ENCODE data around the gene DAAM2.
A peak's percentile ranks its signal among the peaks of the same experiment; 100 is the strongest.

Gene DAAM2

DNA sequence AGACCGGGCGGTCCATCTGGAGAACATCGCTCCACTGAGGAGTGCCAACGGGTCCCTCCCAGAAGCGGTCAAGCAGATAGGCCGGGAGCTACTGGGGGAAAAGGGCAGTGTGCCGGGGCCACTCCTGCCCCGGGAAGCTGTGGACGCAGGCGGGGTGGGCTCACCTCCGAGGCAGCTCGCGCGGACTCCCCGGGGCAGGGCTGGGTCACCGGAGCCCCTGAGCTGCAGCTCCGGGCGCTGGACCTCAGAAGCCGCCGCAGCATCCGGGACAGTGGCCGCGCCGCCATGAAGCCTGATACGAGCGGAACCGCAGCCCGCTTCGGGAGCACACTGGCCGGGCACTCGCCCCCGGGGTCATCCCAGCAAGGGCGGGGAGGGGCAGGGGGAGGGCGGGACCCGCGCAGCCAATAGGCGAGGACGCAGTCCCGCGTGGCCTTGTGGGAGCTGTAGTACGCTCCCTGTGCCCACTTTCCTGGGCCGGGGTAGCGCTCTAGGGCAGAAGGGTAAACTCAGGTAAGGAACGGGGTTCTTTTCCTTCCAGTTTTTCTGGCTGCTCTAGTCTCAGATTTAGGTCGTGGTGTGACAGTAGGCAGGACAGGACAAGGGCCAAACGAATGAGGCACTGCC lies 142.1 kb downstream of the DAAM2 start, which contains the start of gene MOCS1:
MOCS1 (minus strand) TSS at position 332 of the 627 bp plus-strand sequence; CDS start at position 287, 45 bp downstream.
- TF ChIP-seq ZFX (IDR thresholded peaks at IDR 0.05) = no peak
- TF ChIP-seq, protein P1, sequence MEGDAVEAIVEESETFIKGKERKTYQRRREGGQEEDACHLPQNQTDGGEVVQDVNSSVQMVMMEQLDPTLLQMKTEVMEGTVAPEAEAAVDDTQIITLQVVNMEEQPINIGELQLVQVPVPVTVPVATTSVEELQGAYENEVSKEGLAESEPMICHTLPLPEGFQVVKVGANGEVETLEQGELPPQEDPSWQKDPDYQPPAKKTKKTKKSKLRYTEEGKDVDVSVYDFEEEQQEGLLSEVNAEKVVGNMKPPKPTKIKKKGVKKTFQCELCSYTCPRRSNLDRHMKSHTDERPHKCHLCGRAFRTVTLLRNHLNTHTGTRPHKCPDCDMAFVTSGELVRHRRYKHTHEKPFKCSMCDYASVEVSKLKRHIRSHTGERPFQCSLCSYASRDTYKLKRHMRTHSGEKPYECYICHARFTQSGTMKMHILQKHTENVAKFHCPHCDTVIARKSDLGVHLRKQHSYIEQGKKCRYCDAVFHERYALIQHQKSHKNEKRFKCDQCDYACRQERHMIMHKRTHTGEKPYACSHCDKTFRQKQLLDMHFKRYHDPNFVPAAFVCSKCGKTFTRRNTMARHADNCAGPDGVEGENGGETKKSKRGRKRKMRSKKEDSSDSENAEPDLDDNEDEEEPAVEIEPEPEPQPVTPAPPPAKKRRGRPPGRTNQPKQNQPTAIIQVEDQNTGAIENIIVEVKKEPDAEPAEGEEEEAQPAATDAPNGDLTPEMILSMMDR (conservative IDR thresholded peaks at IDR 0.05) = no peak
- H3K27ac ChIP-seq = peak within 1 kb of the TSS; percentile 67

DNA sequence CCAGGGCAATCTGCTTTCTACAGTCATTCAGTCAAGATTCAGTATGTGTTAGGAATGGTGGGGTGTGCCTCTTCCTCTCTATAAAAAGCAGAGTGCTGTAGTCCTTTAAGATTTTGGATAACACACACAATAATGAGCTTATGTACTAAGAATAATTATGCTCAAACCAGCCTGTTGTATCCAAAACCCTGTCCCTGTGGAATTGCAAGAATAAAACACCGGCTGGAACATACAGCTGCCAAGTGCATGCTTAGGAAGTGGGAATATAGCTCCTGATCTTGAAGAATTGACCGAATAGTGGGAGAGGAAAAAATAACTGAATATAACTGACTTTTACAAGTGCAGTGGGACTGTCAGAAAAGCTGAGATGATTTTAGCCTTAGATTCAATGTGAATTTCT lies 143.1 kb downstream of the DAAM2 start:
- no peak overlapping the region for H3K27ac ChIP-seq
- TF ChIP-seq, protein P1 (conservative IDR thresholded peaks at IDR 0.05) = no peak
- TF ChIP-seq ZFX (IDR thresholded peaks at IDR 0.05) = no peak

DNA sequence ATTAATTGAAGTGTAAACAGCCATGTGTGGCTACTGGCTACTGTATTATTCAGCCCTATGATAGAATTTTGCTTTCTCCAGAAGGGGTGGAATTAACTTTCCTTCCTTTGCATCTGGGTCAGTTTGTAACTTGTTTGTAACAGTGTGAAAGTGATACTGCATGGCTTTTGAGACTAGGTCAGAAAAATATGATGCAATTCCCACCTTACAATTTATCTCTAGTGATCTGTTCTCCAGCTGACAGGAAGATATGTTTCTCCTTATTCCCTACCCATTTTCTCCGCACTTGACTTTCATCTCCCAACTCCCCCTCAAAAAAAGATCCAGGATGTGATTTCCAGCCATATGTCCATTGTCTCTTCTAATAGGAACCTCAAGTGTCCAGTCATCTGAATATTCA lies 144.7 kb downstream of the DAAM2 start:
- no peak for TF ChIP-seq ZFX (IDR thresholded peaks at IDR 0.05)
- TF ChIP-seq, protein P1 (conservative IDR thresholded peaks at IDR 0.05) = no peak
- H3K27ac ChIP-seq = no peak overlapping the region

DNA sequence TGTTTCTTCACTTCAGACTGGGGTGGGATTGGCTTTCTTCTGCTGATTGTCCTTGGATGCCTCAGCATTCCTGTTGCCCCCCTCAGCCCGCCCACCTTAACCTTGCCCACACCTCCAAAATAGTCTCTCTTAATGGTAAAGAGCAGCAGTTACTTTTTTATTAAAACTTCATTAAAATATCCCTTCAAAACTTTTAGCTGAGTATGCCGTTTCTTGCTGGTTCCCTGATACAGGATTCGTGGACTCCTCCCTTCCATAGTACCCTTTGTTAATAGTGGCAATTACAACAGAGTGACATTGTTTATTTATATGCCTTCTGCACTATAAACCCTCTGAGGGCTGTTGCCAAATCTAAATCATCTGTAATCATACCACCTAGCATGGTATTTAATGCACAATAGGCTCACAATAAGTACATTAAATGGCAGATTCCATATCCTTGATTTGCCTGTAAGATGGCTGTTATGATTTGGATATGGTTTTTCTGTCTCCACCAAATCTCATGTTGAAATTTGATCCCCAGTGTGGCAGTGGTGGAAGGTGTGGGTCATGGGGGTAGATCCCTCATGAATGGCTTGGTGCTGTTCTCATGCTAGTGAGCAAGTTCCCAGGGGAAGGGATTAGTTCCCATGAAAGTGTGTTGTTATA lies 145.6 kb downstream of the DAAM2 start:
- TF ChIP-seq, protein P1 (conservative IDR thresholded peaks at IDR 0.05) = no peak
- TF ChIP-seq ZFX (IDR thresholded peaks at IDR 0.05) = no peak
- H3K27ac ChIP-seq = no peak overlapping the region

DNA sequence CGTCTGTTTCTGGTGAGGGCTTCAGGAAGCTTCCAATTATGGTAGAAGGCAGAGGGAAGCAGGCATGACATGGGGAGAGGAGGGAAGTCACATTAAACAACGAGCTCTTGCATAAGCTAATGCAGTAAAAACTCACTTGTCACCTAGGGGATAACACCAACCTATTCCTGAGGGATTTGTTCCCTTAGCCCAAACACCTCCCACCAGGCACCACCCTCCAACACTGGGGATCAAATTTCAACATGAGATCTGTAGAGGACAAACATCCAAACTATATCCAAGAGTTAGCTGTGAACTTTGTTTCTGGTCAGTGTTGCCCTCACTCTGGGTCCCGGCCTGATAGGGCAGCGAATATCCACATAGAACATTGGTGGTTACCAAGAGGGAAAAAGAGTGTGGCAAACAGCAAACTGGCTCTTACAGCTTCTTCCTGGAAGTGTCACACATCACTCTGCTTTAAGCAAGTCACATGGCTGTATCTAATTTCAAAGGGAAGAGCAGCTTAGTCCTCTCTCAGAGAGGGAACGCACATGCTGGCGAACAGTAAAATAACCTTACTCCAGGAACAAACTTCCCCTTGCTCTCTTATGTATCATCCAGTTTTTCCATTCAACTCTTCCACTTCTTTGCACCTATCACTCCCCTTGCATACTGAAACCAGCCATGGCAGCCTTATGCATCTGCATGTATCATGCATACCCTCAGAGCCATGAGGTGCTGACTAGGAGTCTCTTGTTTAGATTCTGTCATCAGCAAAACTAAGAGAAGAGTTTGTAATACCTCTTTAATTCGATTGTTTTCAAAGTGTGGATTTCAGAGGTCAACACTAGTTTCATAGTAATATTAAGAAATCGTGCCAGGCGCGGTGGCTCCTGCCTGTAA lies 146.8 kb downstream of the DAAM2 start:
- no peak overlapping the region; the same call in 1 of the 2 replicates for H3K27ac ChIP-seq
- TF ChIP-seq ZFX (IDR thresholded peaks at IDR 0.05) = no peak
- TF ChIP-seq, protein P1 (conservative IDR thresholded peaks at IDR 0.05) = no peak

DNA sequence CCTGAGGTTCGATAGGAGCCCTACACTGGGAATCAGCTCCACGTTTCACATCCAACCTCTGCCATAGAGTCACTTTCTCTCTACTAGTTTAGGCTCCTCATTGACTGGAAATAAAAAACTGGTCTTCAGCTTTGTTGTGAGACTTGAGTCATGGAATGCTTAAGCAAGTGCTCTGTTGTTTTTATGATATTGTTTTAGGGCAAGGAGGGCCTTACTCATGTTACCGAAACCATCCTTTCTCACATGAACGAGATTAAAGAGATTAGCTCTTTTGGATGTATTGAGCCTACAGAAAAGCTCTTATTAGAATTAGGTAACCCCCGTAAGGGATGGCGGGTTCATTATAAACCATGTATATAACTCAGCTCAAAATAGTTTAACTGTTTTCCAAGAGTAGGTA lies 149.0 kb downstream of the DAAM2 start:
- TF ChIP-seq, protein P1 (conservative IDR thresholded peaks at IDR 0.05) = no peak

DNA sequence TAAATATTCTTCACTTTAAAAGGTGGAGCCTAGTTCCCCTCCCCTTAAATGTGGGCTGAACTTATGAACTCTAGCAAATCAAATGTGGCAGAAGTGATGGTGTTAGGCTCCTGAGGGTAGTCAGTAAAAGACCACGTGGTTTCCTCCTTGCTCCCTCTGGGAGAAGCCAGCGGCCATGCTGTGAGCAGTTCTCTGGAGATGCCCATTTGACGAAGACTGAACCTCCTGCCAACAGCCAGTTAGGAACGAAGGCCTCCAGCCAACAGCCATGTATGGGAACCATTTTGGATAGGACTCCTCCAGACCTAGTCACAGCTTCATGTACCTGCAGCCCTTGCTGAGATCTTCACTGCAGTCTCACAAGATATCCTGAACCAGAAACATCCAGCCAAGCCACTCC lies 149.6 kb downstream of the DAAM2 start:
- TF ChIP-seq, protein P1 (conservative IDR thresholded peaks at IDR 0.05) = no peak
- no peak for TF ChIP-seq ZFX (IDR thresholded peaks at IDR 0.05)
- no peak overlapping the region for H3K27ac ChIP-seq

More for the DNA sequence above, 149.0 kb downstream of the DAAM2 start:
- no peak overlapping the region for H3K27ac ChIP-seq

Data from C4-2B (cell line).